GM18505 (cell line): ENCODE results near the gene CKMT2.

Experiments used
- ATAC-seq: cut with Tn5 transposase; IDR thresholded peaks from one replicate; pipeline ENCODE4 v1.9.1; 2021; ENCODE audit not compliant: unreplicated experiment
- POLR2A ChIP-seq: IDR thresholded peaks from 4 replicates; pipeline ENCODE4 v1.6.1; 2011; ENCODE audit warnings: borderline replicate concordance; ENCODE audit not compliant: insufficient read depth, insufficient read length; ENCODE audit errors: extremely low read depth

CKMT2 gene

GRCh38 chr5:81233080-81233634, at the start of gene CKMT2:
Gene CKMT2, plus strand, starts transcription at chr5:81233322. Its CDS starts 17,811 bp downstream, at chr5:81251133.
- TF ChIP-seq POLR2A = no peak
- ATAC-seq = no peak

GRCh38 chr5:81183811-81184748, 49.0 kb upstream of the CKMT2 start:
- no peak for TF ChIP-seq POLR2A
- no peak for ATAC-seq

GRCh38 chr5:81184749-81185110, 48.4 kb upstream of the CKMT2 start:
- ATAC-seq = no peak
- TF ChIP-seq POLR2A = no peak

- no peak for TF ChIP-seq POLR2A
- no peak for ATAC-seq
These were observed 45.2 kb upstream of the CKMT2 start for GRCh38 chr5:81187885-81188284.

- no peak for ATAC-seq
- no peak for TF ChIP-seq POLR2A
These were observed 44.2 kb upstream of the CKMT2 start for GRCh38 chr5:81188962-81189361.

- no peak for ATAC-seq
- no peak for TF ChIP-seq POLR2A
These were observed 43.1 kb upstream of the CKMT2 start for GRCh38 chr5:81189875-81190498.

GRCh38 chr5:81191726-81192372, 41.3 kb upstream of the CKMT2 start:
- TF ChIP-seq POLR2A = no peak
- ATAC-seq = no peak

GRCh38 chr5:81192373-81192750, 40.8 kb upstream of the CKMT2 start:
- no peak for TF ChIP-seq POLR2A
- no peak for ATAC-seq

GRCh38 chr5:81194633-81195334, 38.3 kb upstream of the CKMT2 start:
- no peak for TF ChIP-seq POLR2A
- peak; percentile 97 for ATAC-seq

GRCh38 chr5:81195335-81195929, 37.7 kb upstream of the CKMT2 start:
- no peak for TF ChIP-seq POLR2A
- ATAC-seq = no peak

- ATAC-seq = no peak
- TF ChIP-seq POLR2A = no peak
These were observed 30.5 kb upstream of the CKMT2 start for GRCh38 chr5:81202655-81203054.

GRCh38 chr5:81203729-81204128, 29.4 kb upstream of the CKMT2 start:
- no peak for TF ChIP-seq POLR2A
- ATAC-seq = no peak
